SK-N-SH (cell line): Measurements from ENCODE around the gene DUSP6. TPM values are rescaled to one million over a fixed set of nuclear protein-coding genes. Genes with fewer than 3 reads are reported as not detected.

Experiments used
- CTCF ChIA-PET: fragments of 300-600, 350-600 bp; formaldehyde crosslinking; extraction: SDS; loops from one replicate; lab custom pipeline; 2021; lab: Yijun Ruan, JAX
- POLR2A ChIA-PET: fragments of 350-600 bp; sonication (Branson Sonifier 250); formaldehyde crosslinking; extraction: SDS; loops from one replicate; lab custom pipeline; 2020; ENCODE audit warnings: antibody characterized with exemption, inconsistent platforms; lab: Yijun Ruan, JAX
- DNase-seq: peaks from one replicate; pipeline ENCODE4 v3.0.0; 2012
- H2AFZ ChIP-seq: fragments of 200-600 bp; sonication (generic); 2 replicates; pipeline ENCODE4 v1.8.1; 2016; ENCODE audit warnings: antibody characterized with exemption, mild to moderate bottlenecking, low read depth
- H3F3A ChIP-seq: fragments of 200-600 bp; sonication (generic); replicated peaks from 2 replicates; pipeline ENCODE3; 2016; ENCODE audit warnings: antibody characterized with exemption, mild to moderate bottlenecking; ENCODE audit not compliant: insufficient read depth
- H3K27ac ChIP-seq, 2 experiments: fragments of 200-500 bp in 1 of 2; fragments of 200-600 bp in 1 of 2; sonication (Bioruptor generic) in 1 of 2; sonication (generic), shearing (Covaris generic) in 1 of 2; 2 replicates each; pipeline versions ENCODE4 v1.5.1 to v1.6.1; 2014 to 2016; ENCODE audit warnings: low read depth in 2 of 2, inconsistent platforms in 1 of 2, low read length in 1 of 2, mild to moderate bottlenecking in 1 of 2, mixed read lengths in 1 of 2
- H3K27me3 ChIP-seq: fragments of 200-600 bp; sonication (generic), shearing (Covaris generic); 2 replicates; pipeline ENCODE4 v1.6.1; 2016; ENCODE audit warnings: mixed run types; ENCODE audit not compliant: insufficient read depth
- H3K36me3 ChIP-seq, 2 experiments: fragments of 200-500 bp in 1 of 2; fragments of 200-600 bp in 1 of 2; sonication (Bioruptor generic) in 1 of 2; sonication (generic) in 1 of 2; replicated peaks in 1 of 2; 2 replicates each; pipeline versions ENCODE3 to v1.5.1; 2014 to 2016; ENCODE audit warnings: low read length in 1 of 2, mild to moderate bottlenecking in 1 of 2; ENCODE audit not compliant: insufficient read depth in 2 of 2, control insufficient read depth in 1 of 2
- H3K4me1 ChIP-seq, 2 experiments: fragments of 200-500 bp in 1 of 2; fragments of 200-600 bp in 1 of 2; sonication (Bioruptor generic) in 1 of 2; sonication (generic), shearing (Covaris generic) in 1 of 2; 2 replicates each; pipeline versions ENCODE4 v1.5.1 to v1.6.1; 2014 to 2016; ENCODE audit warnings: low read depth in 1 of 2, low read length in 1 of 2, mixed run types in 1 of 2; ENCODE audit not compliant: insufficient read depth in 2 of 2, control insufficient read depth in 1 of 2
- H3K4me2 ChIP-seq: fragments of 200-600 bp; sonication (generic), shearing (Covaris generic); 2 replicates; pipeline ENCODE4 v1.6.1; 2017; ENCODE audit warnings: mixed run types
- H3K4me3 ChIP-seq, 2 experiments: fragments of 200-500 bp in 1 of 2; fragments of 200-600 bp in 1 of 2; sonication (Bioruptor generic) in 1 of 2; sonication (generic), shearing (Covaris generic) in 1 of 2; 2 replicates each; pipeline versions ENCODE4 v1.5.1 to v1.8.1; 2014 to 2016; ENCODE audit warnings: low read depth in 2 of 2, inconsistent platforms in 1 of 2, low read length in 1 of 2, mild to moderate bottlenecking in 1 of 2, mixed read lengths in 1 of 2, moderate library complexity in 1 of 2
- H3K79me2 ChIP-seq: fragments of 200-600 bp; sonication (generic); 2 replicates; pipeline ENCODE4 v1.8.1; 2017; ENCODE audit warnings: mild to moderate bottlenecking; ENCODE audit not compliant: insufficient read depth
- H3K9ac ChIP-seq: fragments of 200-600 bp; sonication (generic); 2 replicates; pipeline ENCODE4 v1.6.1; 2017; ENCODE audit warnings: mixed run types
- H3K9me2 ChIP-seq: fragments of 200-600 bp; sonication (generic); 2 replicates; pipeline ENCODE4 v1.6.1; 2017; ENCODE audit warnings: mixed run types
- H3K9me3 ChIP-seq: fragments of 200-600 bp; sonication (generic); 2 replicates; pipeline ENCODE4 v1.6.1; 2017; ENCODE audit warnings: mixed run types, mild to moderate bottlenecking, moderate library complexity
- H4K20me1 ChIP-seq: fragments of 200-600 bp; sonication (generic); 2 replicates; pipeline ENCODE4 v1.6.1; 2017; ENCODE audit warnings: mild to moderate bottlenecking, mixed run types; ENCODE audit not compliant: insufficient read depth
- EP300 ChIP-seq, 2 experiments: IDR thresholded peaks; 2 replicates each; pipeline versions ENCODE4 v1.4.0 to v1.6.1; 2012; ENCODE audit warnings: borderline replicate concordance in 1 of 2, low read depth in 1 of 2, low read length in 1 of 2
- FOSL2 ChIP-seq: IDR thresholded peaks from 2 replicates; pipeline ENCODE4 v1.4.0; 2012; ENCODE audit warnings: low read depth, mild to moderate bottlenecking, moderate library complexity, borderline replicate concordance
- FOXM1 ChIP-seq: IDR thresholded peaks from 2 replicates; pipeline ENCODE4 v1.4.0; 2012; ENCODE audit warnings: low read depth, mild to moderate bottlenecking
- GATA2 ChIP-seq: sonication (generic); formaldehyde crosslinking; IDR thresholded peaks from 2 replicates; pipeline ENCODE4 v1.5.0; 2020; ENCODE audit warnings: mild to moderate bottlenecking, missing genetic modification reagents
- MXI1 ChIP-seq: IDR thresholded peaks from 2 replicates; pipeline ENCODE4 v1.6.1; 2012; ENCODE audit warnings: mild to moderate bottlenecking, low read depth, low read length, improper control_type of control experiment
- POLR2AphosphoS5 ChIP-seq: IDR thresholded peaks from 2 replicates; pipeline ENCODE4 v1.6.1; 2012; ENCODE audit warnings: low read depth, low read length
- RXRA ChIP-seq: IDR thresholded peaks from 2 replicates; pipeline ENCODE4 v1.4.0; 2012; ENCODE audit warnings: low read depth, mild to moderate bottlenecking, borderline replicate concordance
- TCF12 ChIP-seq: IDR thresholded peaks from 2 replicates; pipeline ENCODE4 v1.4.0; 2012
- TEAD4 ChIP-seq: IDR thresholded peaks from 2 replicates; pipeline ENCODE4 v1.4.0; 2012; ENCODE audit warnings: mild to moderate bottlenecking, borderline replicate concordance; ENCODE audit not compliant: insufficient read depth
- USF1 ChIP-seq: IDR thresholded peaks from 2 replicates; pipeline ENCODE4 v1.4.0; 2012; ENCODE audit warnings: low read depth, borderline replicate concordance
- ZBTB33 ChIP-seq: IDR thresholded peaks from 2 replicates; pipeline ENCODE4 v1.4.0; 2012; ENCODE audit warnings: low read depth, borderline replicate concordance
- WGBS: methylation state at CpG from one replicate; pipeline ENCODE4 v1.1.6; 2017; ENCODE audit warnings: low lambda C conversion rate; 5-methylcytosine and 5-hydroxymethylcytosine counted together
- polyA plus RNA-seq, 3 experiments: library from polyadenylated mRNA; depleted of rRNA; stranded (reverse); fragments of >200 nt; gene quantifications; 2 replicates each; pipeline ENCODE4 v1.2.3, GENCODE V29; 2012
- TF ChIP-seq, protein P1 (sequence below): IDR thresholded peaks from 2 replicates; pipeline ENCODE4 v1.4.0; 2012; ENCODE audit warnings: low read depth
- TF ChIP-seq, protein P2 (sequence below): fragments of 150-350 bp; IDR thresholded peaks from 2 replicates; pipeline ENCODE4 v1.6.1; 2016; ENCODE audit warnings: mild to moderate bottlenecking, low read depth, low read length
- TF ChIP-seq, protein P3 (sequence below): IDR thresholded peaks from 2 replicates; pipeline ENCODE4 v1.6.1; 2012; ENCODE audit warnings: mild to moderate bottlenecking, low read depth, low read length, moderate library complexity
- TF ChIP-seq, protein P4 (sequence below): fragments of 150-350 bp; IDR thresholded peaks from 2 replicates; pipeline ENCODE4 v1.6.1; 2017; ENCODE audit warnings: antibody characterized with exemption, low read length, low read depth, borderline replicate concordance

DUSP6 gene
- polyA plus RNA-seq, 1 of the 3 experiments (the other 2 are of a cell fraction), result 71.4 TPM

DNA sequence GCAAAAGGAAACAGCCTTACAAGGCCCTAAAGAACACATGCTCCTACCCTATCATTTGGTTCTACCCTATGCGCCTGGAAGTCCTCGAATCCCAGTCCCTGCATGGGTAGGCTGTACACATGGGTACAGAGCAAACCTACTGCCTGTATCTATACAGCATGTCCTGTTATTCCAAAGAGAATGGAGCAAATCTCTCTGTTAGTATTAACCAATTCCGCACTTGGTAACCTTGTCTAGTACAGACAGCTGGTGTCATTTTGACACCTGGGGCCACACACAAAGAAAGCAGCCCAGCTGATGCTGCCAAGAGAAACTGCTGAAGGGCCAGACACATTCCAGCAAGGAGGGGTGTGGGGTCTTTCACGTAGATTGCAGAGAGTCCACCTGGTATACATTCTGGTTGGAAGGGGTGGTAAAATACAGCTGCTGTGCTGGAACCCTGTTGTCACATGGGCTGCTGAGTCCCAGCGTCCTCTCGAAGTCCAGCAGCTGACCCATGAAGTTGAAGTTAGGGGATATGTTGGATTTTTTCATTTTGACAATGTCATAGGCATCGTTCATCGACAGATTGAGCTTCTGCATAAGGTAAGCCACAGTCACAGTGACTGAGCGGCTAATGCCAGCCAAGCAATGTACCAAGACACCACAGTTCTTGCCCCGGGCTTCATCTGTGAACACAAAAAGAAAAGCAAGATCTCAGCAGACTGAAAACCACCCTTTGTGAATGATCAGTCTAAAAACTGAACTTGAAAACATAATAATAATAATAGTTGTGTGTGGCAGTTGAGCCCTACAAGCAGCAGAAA lies 3.2 kb downstream of the DUSP6 start (continued):
- no peak for TF ChIP-seq ZBTB33
- no peak for TF ChIP-seq RXRA
- TF ChIP-seq TCF12, result no peak
- peak; percentile 3; the same call in 1 of the 2 replicates for TF ChIP-seq POLR2AphosphoS5
- no peak for TF ChIP-seq GATA2 (CRISPR knock-in tag)
- TF ChIP-seq FOSL2, result no peak
- no peak for TF ChIP-seq TEAD4
- TF ChIP-seq EP300 (IDR thresholded peaks at IDR 0.05; ENCODE audit: borderline replicate concordance in 1 of 2, low read depth in 1 of 2, low read length in 1 of 2), result no peak
- TF ChIP-seq, protein P1, sequence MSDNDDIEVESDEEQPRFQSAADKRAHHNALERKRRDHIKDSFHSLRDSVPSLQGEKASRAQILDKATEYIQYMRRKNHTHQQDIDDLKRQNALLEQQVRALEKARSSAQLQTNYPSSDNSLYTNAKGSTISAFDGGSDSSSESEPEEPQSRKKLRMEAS, result 0 out of 2 replicates have a peak, but pooled peaks have one; percentile 5
- TF ChIP-seq FOXM1, result no peak
- TF ChIP-seq, protein P2, sequence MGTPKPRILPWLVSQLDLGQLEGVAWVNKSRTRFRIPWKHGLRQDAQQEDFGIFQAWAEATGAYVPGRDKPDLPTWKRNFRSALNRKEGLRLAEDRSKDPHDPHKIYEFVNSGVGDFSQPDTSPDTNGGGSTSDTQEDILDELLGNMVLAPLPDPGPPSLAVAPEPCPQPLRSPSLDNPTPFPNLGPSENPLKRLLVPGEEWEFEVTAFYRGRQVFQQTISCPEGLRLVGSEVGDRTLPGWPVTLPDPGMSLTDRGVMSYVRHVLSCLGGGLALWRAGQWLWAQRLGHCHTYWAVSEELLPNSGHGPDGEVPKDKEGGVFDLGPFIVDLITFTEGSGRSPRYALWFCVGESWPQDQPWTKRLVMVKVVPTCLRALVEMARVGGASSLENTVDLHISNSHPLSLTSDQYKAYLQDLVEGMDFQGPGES, result no peak
- TF ChIP-seq USF1, result no peak

- peaks cover 30 to 34% of the 10 kb centered on the region in 2 experiments for H3K36me3 ChIP-seq
- H3K4me3 ChIP-seq, result peak overlapping the region in 1 of 2 experiments; percentile 99; a peak in 1 of 4 replicates
- H2AFZ ChIP-seq, result no peak overlapping the region
- TF ChIP-seq, protein P3, sequence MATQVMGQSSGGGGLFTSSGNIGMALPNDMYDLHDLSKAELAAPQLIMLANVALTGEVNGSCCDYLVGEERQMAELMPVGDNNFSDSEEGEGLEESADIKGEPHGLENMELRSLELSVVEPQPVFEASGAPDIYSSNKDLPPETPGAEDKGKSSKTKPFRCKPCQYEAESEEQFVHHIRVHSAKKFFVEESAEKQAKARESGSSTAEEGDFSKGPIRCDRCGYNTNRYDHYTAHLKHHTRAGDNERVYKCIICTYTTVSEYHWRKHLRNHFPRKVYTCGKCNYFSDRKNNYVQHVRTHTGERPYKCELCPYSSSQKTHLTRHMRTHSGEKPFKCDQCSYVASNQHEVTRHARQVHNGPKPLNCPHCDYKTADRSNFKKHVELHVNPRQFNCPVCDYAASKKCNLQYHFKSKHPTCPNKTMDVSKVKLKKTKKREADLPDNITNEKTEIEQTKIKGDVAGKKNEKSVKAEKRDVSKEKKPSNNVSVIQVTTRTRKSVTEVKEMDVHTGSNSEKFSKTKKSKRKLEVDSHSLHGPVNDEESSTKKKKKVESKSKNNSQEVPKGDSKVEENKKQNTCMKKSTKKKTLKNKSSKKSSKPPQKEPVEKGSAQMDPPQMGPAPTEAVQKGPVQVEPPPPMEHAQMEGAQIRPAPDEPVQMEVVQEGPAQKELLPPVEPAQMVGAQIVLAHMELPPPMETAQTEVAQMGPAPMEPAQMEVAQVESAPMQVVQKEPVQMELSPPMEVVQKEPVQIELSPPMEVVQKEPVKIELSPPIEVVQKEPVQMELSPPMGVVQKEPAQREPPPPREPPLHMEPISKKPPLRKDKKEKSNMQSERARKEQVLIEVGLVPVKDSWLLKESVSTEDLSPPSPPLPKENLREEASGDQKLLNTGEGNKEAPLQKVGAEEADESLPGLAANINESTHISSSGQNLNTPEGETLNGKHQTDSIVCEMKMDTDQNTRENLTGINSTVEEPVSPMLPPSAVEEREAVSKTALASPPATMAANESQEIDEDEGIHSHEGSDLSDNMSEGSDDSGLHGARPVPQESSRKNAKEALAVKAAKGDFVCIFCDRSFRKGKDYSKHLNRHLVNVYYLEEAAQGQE, result no peak
- TF ChIP-seq, protein P4, sequence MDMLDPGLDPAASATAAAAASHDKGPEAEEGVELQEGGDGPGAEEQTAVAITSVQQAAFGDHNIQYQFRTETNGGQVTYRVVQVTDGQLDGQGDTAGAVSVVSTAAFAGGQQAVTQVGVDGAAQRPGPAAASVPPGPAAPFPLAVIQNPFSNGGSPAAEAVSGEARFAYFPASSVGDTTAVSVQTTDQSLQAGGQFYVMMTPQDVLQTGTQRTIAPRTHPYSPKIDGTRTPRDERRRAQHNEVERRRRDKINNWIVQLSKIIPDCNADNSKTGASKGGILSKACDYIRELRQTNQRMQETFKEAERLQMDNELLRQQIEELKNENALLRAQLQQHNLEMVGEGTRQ, result no peak
- peak; percentile 57; the same call in 1 of the 2 replicates for TF ChIP-seq MXI1
- TF ChIP-seq, all 33 proteins: peak for 1
- no peaks in the 10 kb centered on the region for H3K9me3 ChIP-seq
- peaks cover 22 to 43% of the 10 kb centered on the region in 2 experiments; a peak in 3 of 4 replicates for H3K4me1 ChIP-seq
- peak overlapping the region; percentile 21; the same call in 1 of the 2 replicates for H3K4me2 ChIP-seq
- no peaks in the 10 kb centered on the region for H3K9me2 ChIP-seq
- peak overlapping the region; percentile 19 to 99; a peak in 3 of 4 replicates for H3K27ac ChIP-seq
- H3K27me3 ChIP-seq, result no peaks in the 10 kb centered on the region
- H3K9ac ChIP-seq, result no peak overlapping the region
- ChIA-PET CTCF (interaction anchor here (0.7 to 1.3 kb wide), 4 partner anchors 99 to 296 kb away, joined by 3 read pairs; no protein-coding TSS in a partner anchor), POLR2A (interaction anchor here (1.8 to 2.7 kb wide), 3 partner anchors 100 to 328 kb away, joined by 6 to 15 read pairs (median 7); no protein-coding TSS in a partner anchor)
- H4K20me1 ChIP-seq, result peaks cover 49% of the 10 kb centered on the region
- H3F3A ChIP-seq, result peaks cover 13% of the 10 kb centered on the region
- peaks cover 51% of the 10 kb centered on the region for H3K79me2 ChIP-seq
- 66% methylated on average over 3 of the region's 3 CpGs for WGBS
- no peak for DNase-seq
Measured at GRCh38 chr12:89347325-89347829, 4.9 kb downstream of the DUSP6 start.
